Cardiac septum (tissue), 1 donor: Measurements from ENCODE around the gene AP4M1. TPM values are rescaled to one million over a fixed set of nuclear protein-coding genes. Genes with fewer than 3 reads are reported as not detected.

Experiments used
- DNase-seq: peaks from one replicate; pipeline ENCODE4 v3.0.0-alpha.2; 2020; ENCODE audit warnings: low spot score
- intact Hi-C: fragments of 100-400 bp; cut with DNase I; formaldehyde crosslinking; loops from one replicate; pipeline ENCODE4 v1.14.0; 2022
- microRNA-seq: library from miRNA; unstranded; fragments of <30 nt; microRNA quantifications from one replicate; pipeline ENCODE4 v1.2.0, GENCODE V29; 2020
- total RNA-seq: library from RNA; stranded (reverse); fragmentation: NEBNext Ultra II Directional; extraction: Animal tissue kit (Norgen Biotek cat#: 25700); gene quantifications from one replicate; pipeline ENCODE4 v1.2.1, GENCODE V29; 2021
- donor health status: DM: no; HTN: no; CAD: no.

AP4M1 gene
- total RNA-seq, 1 donor from 2014 or later = 13.7 TPM

DNA sequence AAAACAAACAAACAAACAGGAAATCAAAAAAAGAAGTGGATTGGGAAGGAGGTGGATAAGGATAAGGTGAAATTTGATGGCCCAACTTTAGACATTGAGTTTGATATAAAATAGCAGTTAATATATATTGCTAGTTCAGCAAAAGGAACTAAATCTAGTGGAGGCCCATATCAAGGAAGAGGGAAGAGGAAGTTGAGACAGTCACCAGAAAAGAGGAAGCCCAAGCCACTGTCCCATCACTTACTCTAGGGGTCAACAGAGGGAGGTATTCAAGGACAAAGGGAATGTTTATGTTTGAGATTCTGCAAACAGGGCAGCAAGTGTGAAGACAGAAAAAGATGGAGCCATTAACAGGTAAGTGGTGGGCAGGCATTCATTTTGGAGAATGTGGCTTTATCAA lies 51.0 kb downstream of the AP4M1 start:
- DNase-seq = no peak
- intact Hi-C loops = no loop called here

GRCh38 chr7:100152937-100153666 lies 51.7 kb downstream of the AP4M1 start:
- no peak for DNase-seq
- intact Hi-C loops = no loop called here

GRCh38 chr7:100153708-100154535 lies 52.5 kb downstream of the AP4M1 start:
- no peak for DNase-seq
- intact Hi-C loops = no loop called here

DNA sequence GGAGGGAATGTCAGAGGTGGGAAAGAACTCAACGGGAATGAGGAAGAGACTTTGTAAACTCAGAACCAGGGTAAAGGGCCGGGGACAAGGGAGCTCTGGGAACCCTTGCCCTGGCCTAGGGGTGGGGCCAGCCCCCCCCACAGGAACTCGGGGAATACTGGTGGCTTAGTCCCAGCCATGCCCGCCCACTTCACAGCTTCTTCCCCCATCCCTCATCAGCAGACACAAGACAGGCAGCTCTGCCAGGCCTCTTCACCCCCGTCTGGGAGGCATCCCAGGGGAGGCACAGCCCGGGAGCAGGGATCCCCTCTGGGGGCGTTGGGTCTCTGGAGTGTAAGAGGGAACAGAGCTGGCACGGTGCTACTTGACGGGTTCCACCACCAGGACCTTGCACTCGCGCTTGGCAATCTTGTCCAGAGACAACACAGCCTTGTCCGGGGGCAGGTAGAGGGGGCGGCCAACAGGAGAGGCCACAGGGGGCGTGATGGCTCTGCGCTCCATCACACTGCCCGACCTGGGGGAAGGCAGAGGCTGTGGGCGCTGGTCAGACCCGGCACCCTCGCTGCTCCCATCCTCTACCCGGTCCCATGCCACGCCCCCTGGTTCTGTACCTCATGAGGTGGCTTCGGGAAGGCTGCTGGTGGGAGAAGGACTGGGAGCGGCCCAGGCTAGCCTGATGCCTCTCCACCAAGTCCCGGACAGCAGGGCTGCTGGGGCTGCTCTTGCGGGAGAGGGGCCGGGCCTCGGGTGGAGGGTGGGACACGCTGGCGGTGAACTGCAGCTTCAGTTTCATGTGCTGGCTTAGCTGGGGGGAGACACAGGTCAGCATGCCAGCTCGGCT lies 53.4 kb downstream of the AP4M1 start:
- no peak for DNase-seq
- intact Hi-C loops = no loop called here

DNA sequence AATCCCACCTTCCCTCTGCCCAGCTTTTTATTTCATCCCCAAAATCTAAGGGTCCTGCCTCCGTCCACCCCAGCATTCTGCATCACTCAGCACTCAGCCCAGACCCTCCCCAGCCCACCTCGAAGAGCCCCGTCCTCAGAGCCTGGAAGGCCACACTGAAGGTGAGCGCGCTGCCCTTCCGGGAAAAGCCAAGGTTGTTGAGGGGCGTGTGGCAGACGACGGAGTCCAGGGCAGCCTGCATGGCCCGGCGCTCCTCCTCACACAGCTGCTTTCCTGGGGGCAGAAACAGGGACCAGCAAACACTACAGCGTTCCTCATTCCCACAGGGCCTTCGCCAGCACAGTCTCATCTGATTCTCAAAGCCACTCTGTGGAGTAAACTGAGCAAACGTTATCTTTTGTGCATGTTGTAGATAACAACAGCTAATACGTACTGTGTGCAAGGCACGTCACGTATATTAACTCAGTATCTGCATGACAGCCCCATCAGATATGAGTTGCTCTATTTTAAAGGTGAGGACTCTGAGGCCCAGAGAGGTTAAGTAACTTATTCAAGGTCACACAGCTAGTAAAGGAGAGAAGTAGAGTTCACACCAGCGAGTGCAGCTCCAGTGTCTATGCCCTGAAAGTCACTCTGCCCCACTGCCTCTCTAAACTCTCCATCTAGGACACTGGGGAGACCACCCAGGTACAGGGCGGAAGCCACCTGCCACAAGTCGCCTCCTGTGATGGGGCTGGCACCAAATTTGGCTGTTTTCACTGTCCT lies 54.3 kb downstream of the AP4M1 start:
- intact Hi-C loops = no loop called here

GRCh38 chr7:100156331-100157068 lies 55.1 kb downstream of the AP4M1 start:
- intact Hi-C loops = no loop called here
- no peak for DNase-seq

More for the DNA sequence above, 54.3 kb downstream of the AP4M1 start:
- no peak for DNase-seq

DNA sequence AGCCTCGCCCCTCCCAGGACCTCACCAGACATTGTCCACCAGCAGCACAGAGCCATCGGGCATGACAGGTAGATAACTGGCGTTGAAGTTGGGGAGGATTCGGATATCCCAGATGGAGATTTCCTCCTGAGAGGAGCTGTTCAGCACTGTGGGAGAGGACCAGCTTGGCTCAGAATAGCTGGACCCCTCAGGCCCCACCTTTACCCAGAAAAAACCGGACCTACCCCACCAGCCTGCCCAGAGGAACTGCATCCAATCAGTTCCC lies 55.6 kb downstream of the AP4M1 start:
- intact Hi-C loops = no loop called here
- DNase-seq = no peak

DNA sequence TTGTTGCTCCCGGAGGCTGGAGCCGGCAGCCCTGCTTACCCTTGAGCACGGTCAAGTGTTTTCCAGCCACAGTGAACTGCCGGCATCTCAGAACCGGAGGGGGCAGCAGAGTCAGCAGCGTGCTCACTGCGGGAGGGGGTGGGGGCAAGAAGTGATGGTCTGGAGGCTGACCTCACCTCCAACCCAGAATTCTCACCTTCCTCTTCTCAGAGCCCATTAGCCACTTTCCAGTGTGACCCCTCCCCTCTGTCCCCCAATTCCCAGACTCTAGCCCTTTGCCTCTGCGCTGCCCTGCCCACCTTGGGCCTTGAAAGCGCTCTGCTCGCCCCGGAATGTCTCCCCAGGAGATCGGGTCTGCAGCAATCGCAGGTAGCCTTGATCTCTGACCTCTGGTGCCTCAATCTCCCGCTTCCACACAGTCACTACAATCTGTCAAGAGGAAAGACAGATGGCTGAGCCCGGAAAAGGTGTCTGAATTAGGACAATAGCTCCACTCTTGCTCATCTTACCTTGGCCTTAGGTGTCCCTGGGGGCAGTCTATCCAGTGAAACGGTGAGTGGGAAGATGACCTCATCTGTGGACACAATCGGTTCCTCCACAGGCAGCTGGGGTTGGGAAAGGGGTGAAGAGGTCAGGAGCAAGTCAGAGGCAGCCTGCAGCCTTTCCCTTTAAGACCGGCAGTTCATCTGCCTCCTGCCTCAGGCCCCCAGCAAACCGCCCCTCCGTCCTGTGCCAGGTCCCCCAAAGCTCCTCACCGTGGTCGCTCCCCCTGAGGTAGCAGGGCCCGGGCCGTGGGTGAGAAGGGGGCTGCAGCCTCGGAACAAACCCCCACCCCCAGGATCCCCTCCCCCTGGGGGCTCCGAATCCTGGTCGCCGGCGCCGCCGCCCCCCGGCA lies 56.1 kb downstream of the AP4M1 start:
- intact Hi-C loops = no loop called here
- DNase-seq = no peak

Small RNA genes within 50 kb of the gene (microRNA-seq; reads per million reads assigned to microRNA genes)
- gene MIR106B = 1,362 reads per million, percentile 86 among the genes with 10 or more reads in this experiment
- 326 reads per million, percentile 73 among the genes with 10 or more reads in this experiment for gene MIR25
- gene MIR4658 = not detected
- gene MIR93 = 1,052 reads per million, percentile 84 among the genes with 10 or more reads in this experiment

Other genes starting within 250 kb of the AP4M1 start
- gene OR2AE1, start 224.6 kb upstream of the AP4M1 start, total RNA-seq = not detected
- 7.8 TPM for gene TRIM4, start 182.1 kb upstream of the AP4M1 start, total RNA-seq
- not detected for gene GJC3, start 172.0 kb upstream of the AP4M1 start, total RNA-seq
- gene AZGP1, start 125.6 kb upstream of the AP4M1 start, total RNA-seq = 114 TPM
- 52.3 TPM for gene ZKSCAN1, start 86.0 kb upstream of the AP4M1 start, total RNA-seq
- gene ZSCAN21, start 51.9 kb upstream of the AP4M1 start, total RNA-seq = 6.1 TPM
- 14.5 TPM for gene ZNF3, start 19.9 kb upstream of the AP4M1 start, total RNA-seq
- gene COPS6, start 12.7 kb upstream of the AP4M1 start, total RNA-seq = 86.4 TPM
- 20.5 TPM for gene MCM7, start 246 bp upstream of the AP4M1 start, total RNA-seq
- gene TAF6, start 17.7 kb downstream of the AP4M1 start, total RNA-seq = 26.6 TPM
- gene CNPY4, start 18.0 kb downstream of the AP4M1 start, total RNA-seq = 9.7 TPM
- 1.5 TPM for gene MBLAC1, start 25.3 kb downstream of the AP4M1 start, total RNA-seq
- gene LAMTOR4, start 47.3 kb downstream of the AP4M1 start, total RNA-seq = 89.1 TPM
- gene TRAPPC14, start 57.1 kb downstream of the AP4M1 start, total RNA-seq = 11.4 TPM
- 1.5 TPM for gene GAL3ST4, start 67.0 kb downstream of the AP4M1 start, total RNA-seq
- 0.92 TPM for gene GPC2, start 75.7 kb downstream of the AP4M1 start, total RNA-seq
- 0.43 TPM for gene STAG3, start 76.3 kb downstream of the AP4M1 start, total RNA-seq
- gene PVRIG, start 118.3 kb downstream of the AP4M1 start, total RNA-seq = not detected
- gene SPDYE3, start 206.1 kb downstream of the AP4M1 start, total RNA-seq = not detected